Astrocyte (in vitro differentiated cells and primary cell): ENCODE data around the gene NPY5R.

ENCODE experiments used
- CTCF ChIP-seq: IDR thresholded peaks from 2 replicates; pipeline ENCODE4 v1.5.1; 2011; ENCODE audit warnings: low read depth, mild to moderate bottlenecking, inconsistent platforms, low read length, moderate library complexity; ENCODE audit not compliant: insufficient read depth
- EZH2 ChIP-seq: IDR thresholded peaks from 2 replicates; pipeline ENCODE4 v1.6.1; 2012; ENCODE audit warnings: mild to moderate bottlenecking, low read length, inconsistent platforms; ENCODE audit not compliant: insufficient read depth

GRCh38 chr4:163384926-163385325 is 41.2 kb downstream of the NPY5R start:
- TF ChIP-seq CTCF, result no peak
- no peak for TF ChIP-seq EZH2
